Stimulated activated CD4-positive, alpha-beta T cell treated with anti-CD3 and anti-CD28 coated beads, Interleukin-1b, Interleukin-23, amount 100 ng/mL, for 1 hour (primary cell): ENCODE measurements around the gene TEP1.
"Not testable (repeated sequence)": the region's sequence is repeated elsewhere in the genome, so short reads cannot be mapped to it uniquely, and the experiment has no call there.

Source experiments
- DNase-seq, 2 donors: peaks; one replicate each; pipeline ENCODE4 v3.0.0-alpha.2; 2020; ENCODE audit warnings: low read depth in 2 of 2

Gene TEP1

GRCh38 chr14:20343092-20343861 is 70.0 kb downstream of the TEP1 start, which contains the start of gene PARP2:
Gene PARP2 (plus strand): TSS chr14:20343635. CDS start chr14:20343642, 7 bp downstream.
- DNase-seq = peak; percentile 69 to 73

- no peak for DNase-seq
Observed at GRCh38 chr14:20341646-20342045, 71.7 kb downstream of the TEP1 start.

- not testable (repeated sequence) for DNase-seq
Observed at GRCh38 chr14:20341032-20341431, 72.3 kb downstream of the TEP1 start.

GRCh38 chr14:20334017-20334416 is 79.3 kb downstream of the TEP1 start:
- no peak for DNase-seq

GRCh38 chr14:20333494-20333841 is 79.8 kb downstream of the TEP1 start:
- DNase-seq = no peak

GRCh38 chr14:20332788-20333493 is 80.4 kb downstream of the TEP1 start, which contains the start of gene CCNB1IP1:
Gene CCNB1IP1 (minus strand): TSS chr14:20333279. CDS start chr14:20316523, 16,756 bp downstream.
- DNase-seq = no peak

- DNase-seq = no peak
Observed at GRCh38 chr14:20332431-20332787, 80.9 kb downstream of the TEP1 start.

GRCh38 chr14:20331053-20331613 is 82.2 kb downstream of the TEP1 start:
- no peak for DNase-seq

- DNase-seq = no peak
Observed at GRCh38 chr14:20329355-20329754, 83.9 kb downstream of the TEP1 start.

- DNase-seq = no peak
Observed at GRCh38 chr14:20328705-20329104, 84.6 kb downstream of the TEP1 start.

- no peak for DNase-seq
Observed at GRCh38 chr14:20327005-20327869, 86.1 kb downstream of the TEP1 start.

- no peak for DNase-seq
Observed at GRCh38 chr14:20317720-20318119, 95.6 kb downstream of the TEP1 start.
